ENCODE data around the gene RAP2B.
"Not testable (repeated sequence)": the region's sequence is repeated elsewhere in the genome, so short reads cannot be mapped to it uniquely, and the experiment has no call there.

Gene RAP2B

DNA sequence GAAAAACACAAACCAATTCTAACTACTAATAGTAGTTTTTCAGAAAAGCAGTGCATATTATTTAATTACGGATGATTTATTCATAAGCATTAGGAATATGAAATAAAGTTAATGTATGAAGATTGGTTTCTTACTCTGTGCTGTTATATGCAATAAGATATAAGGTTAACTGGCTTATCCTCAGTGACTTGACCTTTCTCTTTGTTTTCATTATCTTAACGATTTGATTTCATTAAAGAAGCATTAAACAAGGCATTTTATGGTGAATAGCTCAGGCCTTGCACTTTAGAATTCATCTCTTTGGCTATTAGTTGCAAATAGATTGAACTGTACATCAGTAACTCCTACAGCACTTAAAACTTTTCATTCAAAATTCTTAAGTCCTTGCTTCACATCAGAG, 28.9 kb downstream of the RAP2B start:
- no peak for DNase-seq

DNA sequence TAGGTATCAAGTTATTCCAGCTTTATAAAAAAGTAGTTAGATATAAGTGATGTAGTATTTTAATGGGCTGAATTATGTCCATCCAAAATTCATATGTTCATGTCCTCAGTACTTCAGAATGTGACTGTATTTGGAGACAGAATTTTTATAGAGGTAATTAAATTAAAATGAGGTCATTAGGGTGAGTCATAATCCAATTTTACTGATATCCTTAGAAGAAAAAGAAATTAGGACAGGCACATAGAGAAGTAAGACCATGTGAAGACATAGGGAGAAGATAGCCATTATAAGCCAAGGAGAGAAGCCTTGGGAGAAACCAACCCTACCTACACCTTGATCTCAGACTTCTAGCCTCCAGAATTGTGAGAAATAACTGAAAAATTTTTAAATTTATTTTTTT, 30.3 kb downstream of the RAP2B start:
- no peak for DNase-seq

DNA sequence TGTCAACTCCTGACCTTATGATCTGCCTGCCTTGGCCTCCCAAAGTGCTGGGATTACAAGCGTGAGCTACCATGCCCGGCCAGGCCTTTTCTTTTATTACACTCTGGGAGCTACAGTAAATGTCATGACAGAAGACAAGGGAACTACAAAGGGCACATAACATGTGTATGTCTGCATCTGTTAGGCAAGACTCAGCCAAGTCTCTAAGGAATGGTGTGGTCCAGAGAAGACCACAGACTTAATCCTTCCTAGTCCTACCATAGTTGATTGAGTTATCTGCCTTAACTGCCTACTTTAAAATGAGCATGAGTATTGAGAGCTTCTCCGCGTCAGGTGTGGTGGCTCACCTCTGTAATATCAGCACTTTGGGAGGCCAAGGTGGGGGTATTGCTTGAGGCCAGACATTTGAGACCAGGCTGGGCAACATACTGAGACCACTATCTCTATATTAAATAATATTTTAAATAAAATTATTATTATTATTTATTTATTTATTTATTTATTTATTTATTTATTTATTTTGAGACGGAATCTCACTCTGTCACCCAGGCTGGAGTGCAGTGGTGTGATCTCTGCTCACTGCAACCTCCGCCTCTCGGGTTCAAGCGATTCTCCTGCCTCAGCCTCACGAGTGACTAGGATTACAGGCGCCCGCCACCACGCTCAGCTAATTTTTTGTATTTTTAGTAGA, 31.9 kb downstream of the RAP2B start:
- DNase-seq = not testable (repeated sequence)

DNA sequence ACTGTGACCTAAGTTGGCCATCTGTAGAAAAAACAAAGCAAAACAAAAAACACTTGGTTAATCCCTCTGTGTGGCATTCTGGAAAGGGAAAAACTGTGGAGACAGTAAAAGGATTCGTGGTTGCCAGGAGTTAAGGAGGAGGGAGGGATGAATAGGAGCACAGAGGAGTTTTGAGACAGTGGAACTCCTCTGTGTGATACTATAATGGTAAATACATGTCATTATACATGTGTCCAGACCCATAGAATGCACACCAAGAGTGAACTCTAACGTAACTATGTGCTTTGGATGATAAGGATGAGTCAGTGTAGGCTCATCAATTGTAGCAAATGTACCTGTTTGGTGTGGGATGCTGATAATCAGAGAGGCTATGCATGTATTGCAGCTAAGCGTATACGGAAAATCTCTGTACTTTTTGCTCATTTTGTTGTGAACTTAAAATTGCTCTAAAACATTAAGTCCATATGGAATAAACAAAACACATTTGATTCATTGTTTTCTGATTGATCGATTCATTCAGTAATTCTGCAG, 33.4 kb downstream of the RAP2B start:
- DNase-seq = no peak

DNA sequence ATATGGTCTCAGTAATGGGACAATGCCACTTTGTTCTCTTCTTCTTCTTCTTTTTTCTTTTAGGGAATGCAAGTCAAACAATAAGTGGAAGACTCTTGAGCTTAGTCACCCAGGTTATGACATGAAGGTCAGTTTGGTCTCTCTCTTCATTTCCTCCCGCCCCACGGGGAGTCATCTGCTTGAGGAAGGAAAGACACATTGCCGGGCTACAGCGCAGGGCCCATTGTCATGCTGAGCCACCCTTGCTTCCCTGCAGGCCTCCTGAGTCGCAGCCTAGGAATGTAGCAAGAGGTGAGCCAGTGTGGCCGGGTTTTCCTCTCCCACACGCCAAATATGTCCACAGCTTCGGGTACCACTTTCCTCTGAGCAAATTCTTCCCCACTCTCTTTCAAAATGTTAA, 47.6 kb downstream of the RAP2B start:
- DNase-seq = no peak

DNA sequence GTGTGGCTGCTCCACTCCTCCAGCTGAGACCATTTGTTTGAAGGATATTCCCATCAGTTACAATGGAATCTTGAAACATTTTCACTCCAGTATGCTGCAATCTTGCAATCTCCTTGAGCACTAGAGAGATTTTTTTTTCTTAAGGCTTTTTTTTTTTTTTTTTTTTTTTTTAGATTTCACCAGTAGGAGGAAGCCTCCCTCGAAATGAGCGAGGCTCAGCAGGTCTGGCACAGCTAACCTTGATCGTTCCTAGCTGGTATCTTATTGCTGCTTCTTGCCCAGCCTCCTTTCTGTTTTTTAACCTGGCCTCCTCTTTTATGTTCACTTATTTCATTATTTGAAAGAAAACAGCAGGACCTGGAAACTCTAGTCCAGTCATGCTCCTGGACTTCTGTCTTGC, 48.1 kb downstream of the RAP2B start:
- no peak for DNase-seq

DNA sequence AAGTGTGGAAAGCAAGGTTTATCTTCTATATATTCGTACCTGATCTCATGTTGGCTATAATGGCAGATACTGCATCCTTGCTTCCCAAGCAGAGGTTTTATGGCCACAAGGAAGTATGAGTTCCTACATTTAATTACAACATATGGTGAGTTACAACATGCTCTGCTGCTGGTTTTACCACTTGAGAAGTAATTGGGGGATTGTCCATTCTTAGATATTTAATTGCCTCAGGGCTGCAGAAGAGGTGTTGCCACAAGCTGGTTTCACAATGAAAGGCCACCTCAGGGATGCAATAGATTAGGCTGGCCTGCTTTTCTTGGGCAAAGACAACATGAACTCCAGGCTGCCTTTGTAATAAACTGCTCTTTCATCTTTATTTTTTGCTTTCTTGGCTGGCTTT, 48.6 kb downstream of the RAP2B start:
- DNase-seq = no peak

DNA sequence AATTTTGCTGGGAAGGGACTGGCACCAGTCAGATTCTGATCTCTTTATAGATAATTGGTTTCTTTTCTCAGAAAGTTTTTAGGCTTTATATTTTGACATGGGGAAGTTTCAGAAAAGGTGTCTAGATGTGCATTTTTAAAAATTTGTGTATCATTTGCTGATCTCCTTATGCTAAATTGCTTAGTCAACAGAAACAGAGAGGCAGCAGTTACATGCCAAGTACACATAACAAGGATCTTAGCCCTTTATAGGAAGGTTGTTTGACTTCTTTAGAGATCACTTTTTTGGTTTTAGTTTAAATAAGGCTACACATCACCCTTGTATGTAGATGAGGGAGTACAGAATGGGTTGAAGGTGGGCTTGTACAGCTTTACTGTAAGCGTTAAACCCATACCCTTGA, 53.5 kb downstream of the RAP2B start:
- no peak for DNase-seq

DNA sequence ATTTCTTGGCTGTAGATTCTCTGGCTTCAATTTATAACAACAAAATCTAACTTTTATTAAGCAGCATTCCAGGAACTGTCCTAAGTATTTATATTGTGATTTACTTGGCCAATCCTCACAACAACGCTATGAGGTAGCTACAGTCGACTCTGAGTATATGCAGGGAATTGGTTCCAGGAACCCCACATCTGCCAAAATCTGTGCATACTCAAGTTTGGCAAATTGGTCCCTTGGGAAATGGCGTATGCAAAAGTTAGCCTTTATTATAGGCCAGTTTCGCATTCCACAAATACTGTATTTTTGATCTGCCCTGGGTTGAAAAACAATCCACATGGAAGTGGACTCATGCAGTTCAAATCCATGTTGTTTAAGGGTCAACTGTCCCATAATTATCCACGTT, 53.9 kb downstream of the RAP2B start:
- no peak for DNase-seq

DNA sequence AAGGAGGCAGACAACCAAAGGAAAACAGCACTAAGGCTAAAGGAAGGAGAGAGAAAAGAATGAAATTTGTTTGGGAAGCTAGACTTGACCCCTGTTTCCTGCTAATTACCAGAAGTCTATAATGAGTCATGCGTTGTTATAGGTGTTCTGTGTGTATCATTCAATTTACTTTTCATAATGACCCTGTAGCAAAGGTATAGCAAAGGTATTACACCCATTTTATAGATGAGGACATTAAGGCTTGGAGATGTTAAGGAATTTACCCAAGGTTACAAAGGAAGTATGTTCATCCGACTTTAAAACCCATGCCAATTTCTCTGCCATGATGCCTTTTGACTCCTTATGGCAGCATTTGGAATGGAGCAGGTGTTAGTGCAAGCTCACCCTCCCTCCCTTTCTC, 54.9 kb downstream of the RAP2B start:
- DNase-seq = no peak

DNA sequence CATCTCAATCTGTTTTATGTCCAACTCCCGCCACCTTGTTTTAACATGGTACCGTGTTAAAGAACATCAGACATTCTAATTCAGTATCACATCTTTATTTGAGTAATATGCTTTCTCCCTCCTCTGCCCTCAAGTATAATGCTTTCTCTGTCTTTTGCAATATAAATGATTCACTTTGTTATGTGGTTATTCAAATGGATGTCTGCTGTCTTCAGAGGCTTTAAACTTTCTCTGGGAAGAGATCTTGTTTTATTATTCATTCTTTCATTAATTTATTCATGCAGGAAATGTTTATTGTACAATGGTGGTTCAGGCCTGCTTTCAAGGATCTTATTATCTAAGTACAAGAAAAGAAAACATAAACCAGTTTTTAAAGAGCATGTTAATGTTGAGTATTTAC, 57.1 kb downstream of the RAP2B start:
- no peak for DNase-seq
